Suppressor macrophage treated with lipopolysaccharide for 4 hours (primary cell): Measurements from ENCODE around the gene FCGR3A.
"Not testable (repeated sequence)": the region's sequence is repeated elsewhere in the genome, so short reads cannot be mapped to it uniquely, and the experiment has no call there.

Experiments
- DNase-seq: peaks from one replicate; pipeline ENCODE4 v3.0.0-alpha.2; 2020

FCGR3A gene

GRCh38 chr1:161549652-161550051 is at the start of gene FCGR3A:
Gene FCGR3A (minus strand): TSS chr1:161549818. CDS start chr1:161549736, 82 bp downstream.
- DNase-seq, result peak; percentile 43

- not testable (repeated sequence) for DNase-seq
These were observed 47.5 kb upstream of the FCGR3A start for GRCh38 chr1:161597077-161597476.

GRCh38 chr1:161595583-161595982 is 46.0 kb upstream of the FCGR3A start:
- DNase-seq, result not testable (repeated sequence)

- not testable (repeated sequence) for DNase-seq
These were observed 45.6 kb upstream of the FCGR3A start for GRCh38 chr1:161595173-161595572.

GRCh38 chr1:161594269-161594984 is 44.8 kb upstream of the FCGR3A start:
- not testable (repeated sequence) for DNase-seq

- not testable (repeated sequence) for DNase-seq
These were observed 43.6 kb upstream of the FCGR3A start for GRCh38 chr1:161593092-161593755.

- DNase-seq, result not testable (repeated sequence)
These were observed 43.0 kb upstream of the FCGR3A start for GRCh38 chr1:161592586-161592985.

GRCh38 chr1:161589920-161590319 is 40.3 kb upstream of the FCGR3A start:
- not testable (repeated sequence) for DNase-seq

- DNase-seq, result not testable (repeated sequence)
These were observed 39.7 kb upstream of the FCGR3A start for GRCh38 chr1:161589365-161589764.

GRCh38 chr1:161588596-161588995 is 39.0 kb upstream of the FCGR3A start:
- not testable (repeated sequence) for DNase-seq

GRCh38 chr1:161582882-161583281 is 33.3 kb upstream of the FCGR3A start:
- not testable (repeated sequence) for DNase-seq

- not testable (repeated sequence) for DNase-seq
These were observed 31.4 kb upstream of the FCGR3A start for GRCh38 chr1:161580879-161581537.

- DNase-seq, result not testable (repeated sequence)
These were observed 30.4 kb upstream of the FCGR3A start for GRCh38 chr1:161579856-161580507.

GRCh38 chr1:161576676-161577075 is 27.1 kb upstream of the FCGR3A start:
- not testable (repeated sequence) for DNase-seq

- DNase-seq, result not testable (repeated sequence)
These were observed 22.1 kb upstream of the FCGR3A start for GRCh38 chr1:161571703-161572102.

GRCh38 chr1:161566602-161566960 is 17.0 kb upstream of the FCGR3A start:
- DNase-seq, result not testable (repeated sequence)

GRCh38 chr1:161563522-161563921 is 13.9 kb upstream of the FCGR3A start:
- DNase-seq, result not testable (repeated sequence)

GRCh38 chr1:161562441-161562840 is 12.8 kb upstream of the FCGR3A start:
- not testable (repeated sequence) for DNase-seq

GRCh38 chr1:161560960-161561715 is 11.5 kb upstream of the FCGR3A start:
- peak; percentile 98 for DNase-seq

GRCh38 chr1:161557506-161558450 is 8.2 kb upstream of the FCGR3A start:
- not testable (repeated sequence) for DNase-seq

- DNase-seq, result not testable (repeated sequence)
These were observed 7.4 kb upstream of the FCGR3A start for GRCh38 chr1:161556990-161557389.
